H9 (cell line): ENCODE data around the gene EDEM2. TPM values are rescaled to one million over a fixed set of nuclear protein-coding genes. Genes with fewer than 3 reads are reported as not detected.
A peak's percentile ranks its signal among the peaks of the same experiment; 100 is the strongest.

ENCODE experiments used
- DNase-seq: peaks from one replicate; pipeline ENCODE4 v3.0.0-alpha.2; 2017
- H2AFZ ChIP-seq: one replicate; pipeline ENCODE4 v1.6.1; 2013; ENCODE audit warnings: mild to moderate bottlenecking, low read length, control low read depth, moderate library complexity
- H2AK5ac ChIP-seq: 2 replicates; pipeline ENCODE4 v1.6.1; 2013; ENCODE audit warnings: low read length, control low read depth, mixed read lengths; ENCODE audit not compliant: insufficient read length
- H2BK120ac ChIP-seq: one replicate; pipeline ENCODE4 v1.6.1; 2013; ENCODE audit warnings: low read depth, mild to moderate bottlenecking, low read length, control low read depth, inconsistent platforms; ENCODE audit not compliant: poor library complexity, severe bottlenecking
- H2BK12ac ChIP-seq: 2 replicates; pipeline ENCODE4 v1.6.1; 2013; ENCODE audit warnings: low read length, control low read depth, mixed read lengths, low read depth; ENCODE audit not compliant: insufficient read length
- H2BK15ac ChIP-seq: 2 replicates; pipeline ENCODE4 v1.6.1; 2013; ENCODE audit warnings: low read depth, low read length, control low read depth
- H2BK20ac ChIP-seq: one replicate; pipeline ENCODE4 v1.6.1; 2013; ENCODE audit warnings: low read depth, mild to moderate bottlenecking, low read length, control low read depth, inconsistent platforms; ENCODE audit not compliant: poor library complexity, severe bottlenecking
- H2BK5ac ChIP-seq: 2 replicates; pipeline ENCODE4 v1.6.1; 2013; ENCODE audit warnings: low read length, control low read depth, mixed read lengths; ENCODE audit not compliant: insufficient read length
- H3K14ac ChIP-seq: 2 replicates; pipeline ENCODE4 v1.6.1; 2013; ENCODE audit warnings: low read length, control low read depth; ENCODE audit not compliant: insufficient read depth
- H3K18ac ChIP-seq: 2 replicates; pipeline ENCODE4 v1.6.1; 2013; ENCODE audit warnings: low read depth, mild to moderate bottlenecking, mixed read lengths, low read length, control low read depth; ENCODE audit not compliant: insufficient read length
- H3K23ac ChIP-seq: 2 replicates; pipeline ENCODE4 v1.6.1; 2013; ENCODE audit warnings: low read length, control low read depth, mixed read lengths, low read depth; ENCODE audit not compliant: insufficient read length
- H3K23me2 ChIP-seq: 2 replicates; pipeline ENCODE4 v1.6.1; 2013; ENCODE audit warnings: low read depth, mild to moderate bottlenecking, mixed read lengths, low read length, control low read depth; ENCODE audit not compliant: insufficient read length, poor library complexity, severe bottlenecking
- H3K27ac ChIP-seq: 2 replicates; pipeline ENCODE4 v1.5.1; 2013; ENCODE audit warnings: low read length, control low read depth, mixed read lengths, low read depth; ENCODE audit not compliant: insufficient read length
- H3K27me3 ChIP-seq: 2 replicates; pipeline ENCODE4 v1.6.1; 2013; ENCODE audit warnings: low read length, control low read depth, inconsistent platforms; ENCODE audit not compliant: insufficient read depth
- H3K4ac ChIP-seq: 2 replicates; pipeline ENCODE4 v1.6.1; 2013; ENCODE audit warnings: low read depth, mild to moderate bottlenecking, control low read depth, inconsistent platforms, low read length, moderate library complexity
- H3K4me1 ChIP-seq: 2 replicates; pipeline ENCODE4 v1.6.1; 2013; ENCODE audit warnings: low read length, control low read depth, inconsistent platforms; ENCODE audit not compliant: insufficient read depth
- H3K4me2 ChIP-seq: 2 replicates; pipeline ENCODE4 v1.6.1; 2013; ENCODE audit warnings: low read length, control low read depth, mixed read lengths; ENCODE audit not compliant: insufficient read length, insufficient read depth
- H3K56ac ChIP-seq: 2 replicates; pipeline ENCODE4 v1.6.1; 2013; ENCODE audit warnings: low read depth, mild to moderate bottlenecking, mixed read lengths, low read length, control low read depth; ENCODE audit not compliant: insufficient read length
- H3K79me1 ChIP-seq: 2 replicates; pipeline ENCODE4 v1.6.1; 2013; ENCODE audit warnings: low read depth, mild to moderate bottlenecking, moderate library complexity, low read length, control low read depth, inconsistent platforms; ENCODE audit not compliant: insufficient read depth, poor library complexity, severe bottlenecking
- H3K79me2 ChIP-seq: 2 replicates; pipeline ENCODE4 v1.6.1; 2013; ENCODE audit warnings: low read length, control low read depth, inconsistent platforms; ENCODE audit not compliant: insufficient read depth
- H3K9ac ChIP-seq: 2 replicates; pipeline ENCODE4 v1.6.1; 2013; ENCODE audit warnings: low read length, control low read depth, mixed read lengths; ENCODE audit not compliant: insufficient read length; ENCODE audit errors: extremely low read depth
- H3K9me3 ChIP-seq: one replicate; pipeline ENCODE4 v1.6.1; 2013; ENCODE audit warnings: low read depth, low read length, inconsistent platforms; ENCODE audit not compliant: control insufficient read depth
- H3T11ph ChIP-seq: one replicate; pipeline ENCODE4 v1.6.1; 2013; ENCODE audit warnings: mild to moderate bottlenecking, low read length, control low read depth, inconsistent platforms
- H4K20me1 ChIP-seq: one replicate; pipeline ENCODE4 v1.6.1; 2013; ENCODE audit not compliant: control insufficient read depth, insufficient read length, insufficient read depth
- H4K5ac ChIP-seq: 2 replicates; pipeline ENCODE4 v1.6.1; 2013; ENCODE audit warnings: low read depth, mild to moderate bottlenecking, mixed read lengths, low read length, control low read depth; ENCODE audit not compliant: insufficient read length
- H4K8ac ChIP-seq: replicated peaks from 2 replicates; pipeline ENCODE4 v1.6.1; 2013; ENCODE audit warnings: low read length, control low read depth, mixed read lengths, low read depth; ENCODE audit not compliant: insufficient read length
- H4K91ac ChIP-seq: 2 replicates; pipeline ENCODE4 v1.6.1; 2013; ENCODE audit warnings: low read depth, mild to moderate bottlenecking, moderate library complexity, mixed read lengths, low read length, control low read depth; ENCODE audit not compliant: insufficient read length
- H3K27ac Mint-ChIP-seq, 3 experiments: 2 replicates in 2 of 3; 3 replicates in 1 of 3; pipeline ENCODE4 v1.8.0; 2020 to 2021; ENCODE audit warnings: mixed read lengths in 3 of 3, mild to moderate bottlenecking in 1 of 3, moderate library complexity in 1 of 3
- H3K27me3 Mint-ChIP-seq: 2 replicates; pipeline ENCODE4 v1.8.0; 2021; ENCODE audit warnings: low read depth, mild to moderate bottlenecking, moderate library complexity, mixed read lengths
- H3K36me3 Mint-ChIP-seq, 3 experiments: 2 replicates in 2 of 3; 3 replicates in 1 of 3; pipeline ENCODE4 v1.8.0; 2020 to 2021; ENCODE audit warnings: low read depth in 3 of 3, mixed read lengths in 3 of 3; ENCODE audit not compliant: insufficient read depth in 1 of 3
- H3K4me1 Mint-ChIP-seq, 2 experiments: 2 replicates each; pipeline ENCODE4 v1.8.0; 2020; ENCODE audit warnings: mixed read lengths in 2 of 2
- H3K4me3 Mint-ChIP-seq, 2 experiments: 2 replicates in 1 of 2; 3 replicates in 1 of 2; pipeline ENCODE4 v1.8.0; 2020 to 2021; ENCODE audit warnings: mild to moderate bottlenecking in 2 of 2, mixed read lengths in 2 of 2, moderate library complexity in 1 of 2
- H3K9me3 Mint-ChIP-seq, 2 experiments: 2 replicates in 1 of 2; 3 replicates in 1 of 2; pipeline ENCODE4 v1.8.0; 2020; ENCODE audit warnings: mild to moderate bottlenecking in 2 of 2, mixed read lengths in 2 of 2, moderate library complexity in 1 of 2
- CTCF ChIP-seq: fragments of 200-600 bp; sonication (generic); conservative IDR thresholded peaks from 3 replicates; pipeline ENCODE4 v1.8.0; 2021; ENCODE audit warnings: antibody characterized with exemption, mild to moderate bottlenecking
- WGBS: extraction: QIAGEN DNeasy Blood & Tissue Kit; methylation state at CpG from one replicate; pipeline ENCODE4 v1.1.7; 2013; ENCODE audit warnings: missing lambda C conversion rate, low lambda C conversion rate, mixed read lengths; ENCODE audit not compliant: insufficient read length; ENCODE audit errors: extremely low coverage; 5-methylcytosine and 5-hydroxymethylcytosine counted together
- total RNA-seq: library from RNA; stranded (reverse); gene quantifications from 2 replicates; pipeline ENCODE4 v1.2.1, GENCODE V29; 2021

Gene EDEM2
- total RNA-seq, 1 experiment from 2014 or later, result 27.8 TPM

- Mint-ChIP-seq H3K27ac (peak overlapping the region in 2 of 3 experiments; percentile 55 to 86; a peak in 4 of 7 replicates), H3K36me3 (peaks cover 4 to 85% (median 59%) of the 10 kb centered on the region in 3 experiments; a peak in 6 of 7 replicates)
Observed at GRCh38 chr20:35134880-35135279, 12.3 kb downstream of the EDEM2 start.

More at GRCh38 chr20:35134880-35135279, 12.3 kb downstream of the EDEM2 start:
- no peaks in the 10 kb centered on the region for H3K23me2 ChIP-seq
- H3K9me3 ChIP-seq, result no peaks in the 10 kb centered on the region
- no peak overlapping the region for H4K8ac ChIP-seq
- no peak overlapping the region for H3K14ac ChIP-seq
- no peaks in the 10 kb centered on the region for H3K79me2 ChIP-seq
- no peak overlapping the region for H3K4me2 ChIP-seq
- no peak for TF ChIP-seq CTCF
- H2BK20ac ChIP-seq, result no peak overlapping the region
- no peak overlapping the region for H2AFZ ChIP-seq
- peaks cover 5 to 7% of the 10 kb centered on the region in 2 experiments; a peak in 3 of 4 replicates for H3K4me1 Mint-ChIP-seq
- H3K4ac ChIP-seq, result no peak overlapping the region
- no peaks in the 10 kb centered on the region for H3K27me3 ChIP-seq
- no peaks in the 10 kb centered on the region for H3K27me3 Mint-ChIP-seq
- H3K4me1 ChIP-seq, result no peaks in the 10 kb centered on the region
- H3K18ac ChIP-seq, result no peak overlapping the region
- H3K27ac ChIP-seq, result no peak overlapping the region
- no peak overlapping the region for H2BK15ac ChIP-seq
- no CpG with 5 or more reads among the region's 6 CpGs for WGBS
- H3K23ac ChIP-seq, result no peak overlapping the region
- no peak overlapping the region for H4K5ac ChIP-seq
- no peak overlapping the region for H2BK12ac ChIP-seq
- DNase-seq, result no peak
- no peak overlapping the region for H3K56ac ChIP-seq
- H3K79me1 ChIP-seq, result no peaks in the 10 kb centered on the region
- no peaks in the 10 kb centered on the region for H3K9me3 Mint-ChIP-seq
- H3T11ph ChIP-seq, result no peak overlapping the region
- no peak overlapping the region for H4K91ac ChIP-seq
- no peaks in the 10 kb centered on the region for H4K20me1 ChIP-seq
- no peak overlapping the region for H2AK5ac ChIP-seq
- H2BK120ac ChIP-seq, result no peak overlapping the region
- H3K9ac ChIP-seq, result no peak overlapping the region
- H3K4me3 Mint-ChIP-seq, result no peak overlapping the region
- no peak overlapping the region for H2BK5ac ChIP-seq
